ENCODE data around the gene GALNTL6.
"Not testable (repeated sequence)": the region's sequence is repeated elsewhere in the genome, so short reads cannot be mapped to it uniquely, and the experiment has no call there.

GALNTL6 gene

DNA sequence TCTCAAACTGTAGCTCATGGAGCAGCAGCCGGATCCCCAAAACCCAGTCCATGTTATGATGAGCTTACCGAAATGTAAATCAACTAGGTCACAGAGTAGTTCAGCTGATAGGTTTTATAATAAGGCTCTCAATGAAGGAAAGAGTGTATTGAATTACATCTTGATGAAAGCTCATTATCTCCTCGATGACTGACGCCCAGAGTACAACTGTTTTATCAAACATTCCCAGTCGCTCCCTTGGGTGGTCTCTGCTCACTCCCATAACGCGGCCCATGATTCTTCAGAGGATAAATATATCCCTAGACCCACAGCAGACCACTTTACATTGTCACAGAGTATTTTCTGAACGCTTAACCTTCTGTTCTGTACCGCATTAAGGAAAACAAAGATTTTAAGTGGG, 903.1 kb downstream of the GALNTL6 start:
- no peak for ATAC-seq
- Mint-ChIP-seq H3K27me3 (no peaks in the 10 kb centered on the region), H3K4me1 (no peaks in the 10 kb centered on the region), H3K27ac (no peak overlapping the region), H3K4me3 (no peak overlapping the region), H3K36me3 (no peaks in the 10 kb centered on the region), H3K9me3 (no peaks in the 10 kb centered on the region)

DNA sequence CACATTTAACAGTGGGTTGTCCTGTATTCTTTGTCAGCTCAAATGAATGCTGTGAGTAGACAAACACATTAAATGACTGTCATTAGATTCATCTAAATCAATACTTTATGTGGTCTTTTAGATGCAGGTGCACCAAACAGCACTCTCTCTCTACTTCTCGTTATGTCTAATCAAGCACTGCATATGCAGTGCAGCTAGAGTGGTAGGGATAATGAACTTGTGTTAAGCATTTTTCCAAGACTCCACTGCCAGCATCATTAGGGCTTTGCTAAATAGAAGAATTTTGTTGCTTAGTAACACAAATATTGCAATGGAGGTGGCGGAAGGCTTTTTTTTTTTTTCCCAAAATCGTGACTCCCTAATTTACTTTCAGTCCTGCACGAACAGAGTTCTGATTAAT, 908.5 kb downstream of the GALNTL6 start:
- Mint-ChIP-seq H3K4me1 (no peaks in the 10 kb centered on the region), H3K36me3 (no peaks in the 10 kb centered on the region), H3K9me3 (no peaks in the 10 kb centered on the region), H3K27ac (no peak overlapping the region), H3K4me3 (no peak overlapping the region), H3K27me3 (no peaks in the 10 kb centered on the region)
- ATAC-seq = no peak

DNA sequence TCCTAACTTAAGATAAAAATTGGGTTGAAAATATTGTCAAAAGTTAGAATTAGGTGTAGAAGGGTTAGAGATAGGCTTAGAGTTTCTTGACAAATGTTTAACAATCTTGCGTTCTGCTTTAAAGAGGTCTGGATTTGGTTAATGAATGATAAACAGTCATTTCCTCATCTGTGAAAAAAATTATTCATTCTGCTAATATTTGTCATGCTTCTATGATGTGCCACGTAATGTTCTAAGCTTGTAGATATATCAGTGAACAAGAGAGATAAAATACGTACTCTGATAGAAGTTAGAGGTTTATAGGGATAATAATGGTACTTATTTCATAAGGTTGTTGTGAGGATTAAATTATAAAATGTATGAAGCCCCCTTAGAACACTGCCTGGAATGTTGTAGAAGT, 912.4 kb downstream of the GALNTL6 start:
- Mint-ChIP-seq H3K27me3 (no peaks in the 10 kb centered on the region), H3K4me3 (no peak overlapping the region), H3K36me3 (no peaks in the 10 kb centered on the region), H3K27ac (no peak overlapping the region), H3K9me3 (peaks cover 9% of the 10 kb centered on the region), H3K4me1 (no peaks in the 10 kb centered on the region)
- no peak for ATAC-seq

DNA sequence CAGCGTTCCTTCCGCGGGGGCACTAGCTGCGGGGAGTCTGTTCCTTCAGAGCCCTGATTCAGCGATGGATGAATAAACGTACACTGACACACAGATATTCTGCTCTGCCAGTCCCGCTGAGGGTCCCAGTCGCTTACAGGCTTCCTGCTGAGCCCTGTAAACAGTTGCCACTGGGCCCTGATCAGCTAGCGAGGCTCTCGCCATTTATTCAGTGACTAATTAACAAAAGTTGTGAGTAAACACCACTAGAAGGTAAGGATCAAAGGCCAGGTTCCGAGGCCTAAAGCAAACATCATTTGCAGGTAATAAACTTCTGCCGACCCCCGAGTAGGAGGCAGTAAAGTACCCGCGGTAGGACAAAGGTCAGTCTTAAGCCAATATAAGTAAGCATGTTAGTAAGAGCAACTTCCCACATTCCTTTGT, 912.8 kb downstream of the GALNTL6 start:
- H3K9me3 Mint-ChIP-seq = peaks cover 9% of the 10 kb centered on the region
- no peak overlapping the region for H3K27ac Mint-ChIP-seq
- no peaks in the 10 kb centered on the region for H3K27me3 Mint-ChIP-seq
- no peaks in the 10 kb centered on the region for H3K4me1 Mint-ChIP-seq
- H3K4me3 Mint-ChIP-seq = no peak overlapping the region
- ATAC-seq = no peak
- no peaks in the 10 kb centered on the region for H3K36me3 Mint-ChIP-seq

DNA sequence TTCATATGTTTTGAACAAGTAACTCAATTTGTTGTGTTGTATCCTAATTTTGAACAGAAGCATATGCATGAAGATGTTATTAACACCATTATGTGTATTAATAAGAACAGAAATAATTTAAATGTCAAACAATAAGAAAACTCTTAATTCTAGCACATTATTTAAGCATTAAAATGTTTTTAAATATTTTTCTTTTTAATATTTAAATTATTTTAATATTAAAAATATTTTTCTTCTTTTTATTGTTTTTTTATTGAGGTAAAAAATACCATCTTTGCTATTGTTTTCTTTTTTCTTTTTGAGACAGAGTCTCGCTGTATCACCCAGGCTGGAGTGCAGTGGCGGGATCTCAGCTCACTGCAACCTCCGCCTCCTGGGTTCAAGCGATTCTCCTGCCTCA, 914.4 kb downstream of the GALNTL6 start:
- Mint-ChIP-seq H3K4me3 (no peak overlapping the region), H3K9me3 (peaks cover 19% of the 10 kb centered on the region), H3K36me3 (no peaks in the 10 kb centered on the region), H3K27me3 (no peaks in the 10 kb centered on the region), H3K4me1 (no peaks in the 10 kb centered on the region), H3K27ac (no peak overlapping the region)
- no peak for ATAC-seq

DNA sequence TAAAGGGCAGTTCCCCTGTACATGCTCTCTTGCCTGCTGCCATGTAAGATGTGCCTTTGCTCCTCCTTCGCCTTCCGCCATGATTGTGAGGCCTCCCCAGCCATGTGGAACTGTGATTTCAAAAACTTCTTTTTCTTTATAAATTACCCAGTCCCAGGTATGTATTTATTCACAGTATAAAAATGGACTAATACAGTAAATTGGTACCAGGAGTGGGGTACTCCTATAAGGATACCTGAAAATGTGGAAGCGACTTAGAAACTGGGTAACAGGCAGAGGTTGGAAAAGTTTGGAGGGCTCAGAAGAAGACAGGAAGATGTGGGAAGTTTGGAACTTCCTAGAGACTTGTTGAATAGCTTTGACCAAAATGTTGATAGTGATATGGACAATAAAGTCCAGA, 920.4 kb downstream of the GALNTL6 start:
- H3K27ac Mint-ChIP-seq, ATAC-seq, H3K4me1 Mint-ChIP-seq, H3K36me3 Mint-ChIP-seq, H3K27me3 Mint-ChIP-seq, H3K4me3 Mint-ChIP-seq: not testable (repeated sequence)
- peaks cover 38% of the 10 kb centered on the region for H3K9me3 Mint-ChIP-seq

DNA sequence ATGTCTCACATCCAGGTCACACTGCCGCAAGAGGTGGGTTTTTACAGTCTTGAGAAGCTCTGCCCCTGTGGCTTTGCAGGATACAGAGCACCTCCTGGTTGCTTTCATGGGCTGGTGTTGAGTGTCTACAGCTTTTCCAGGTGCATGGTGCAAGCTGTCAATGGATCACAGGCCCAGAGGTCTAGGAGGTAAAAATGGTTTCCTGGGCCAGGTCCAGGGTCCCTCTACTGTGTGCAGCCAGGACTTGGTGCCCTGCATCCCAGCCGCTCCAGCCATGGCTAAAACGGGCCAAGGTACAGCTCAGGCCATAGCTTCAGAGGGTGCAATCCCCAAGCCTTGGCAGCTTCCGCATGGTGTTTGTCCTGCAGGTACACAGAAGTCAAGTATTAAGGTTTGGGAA, 921.4 kb downstream of the GALNTL6 start:
- H3K9me3 Mint-ChIP-seq = peaks cover 35% of the 10 kb centered on the region
- no peaks in the 10 kb centered on the region for H3K4me1 Mint-ChIP-seq
- no peaks in the 10 kb centered on the region for H3K27me3 Mint-ChIP-seq
- H3K4me3 Mint-ChIP-seq = no peak overlapping the region
- ATAC-seq = no peak
- no peak overlapping the region for H3K27ac Mint-ChIP-seq
- peaks cover 9% of the 10 kb centered on the region for H3K36me3 Mint-ChIP-seq

DNA sequence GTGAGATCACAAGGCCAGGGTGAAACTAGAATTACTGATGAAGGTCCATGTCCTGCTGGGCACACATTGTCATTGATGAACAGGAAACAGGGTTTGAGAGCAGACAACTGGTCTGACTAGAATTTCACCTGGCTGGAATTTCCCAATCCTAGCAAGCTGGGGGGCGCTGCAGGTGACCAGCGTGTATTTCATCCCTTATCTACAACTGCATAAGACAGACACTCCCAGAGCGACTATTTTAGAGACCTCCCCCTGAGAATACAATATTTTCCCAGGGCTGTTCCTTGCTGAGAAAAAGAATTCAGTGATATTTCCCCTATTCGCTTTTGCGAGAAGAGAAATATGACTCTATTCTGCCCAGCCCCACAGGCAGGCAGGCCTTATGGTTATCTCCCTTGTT, 922.8 kb downstream of the GALNTL6 start:
- no peaks in the 10 kb centered on the region for H3K27me3 Mint-ChIP-seq
- no peak overlapping the region for H3K27ac Mint-ChIP-seq
- H3K9me3 Mint-ChIP-seq = peaks cover 31% of the 10 kb centered on the region
- H3K36me3 Mint-ChIP-seq = peaks cover 9% of the 10 kb centered on the region
- no peak for ATAC-seq
- H3K4me1 Mint-ChIP-seq = no peaks in the 10 kb centered on the region
- no peak overlapping the region for H3K4me3 Mint-ChIP-seq

DNA sequence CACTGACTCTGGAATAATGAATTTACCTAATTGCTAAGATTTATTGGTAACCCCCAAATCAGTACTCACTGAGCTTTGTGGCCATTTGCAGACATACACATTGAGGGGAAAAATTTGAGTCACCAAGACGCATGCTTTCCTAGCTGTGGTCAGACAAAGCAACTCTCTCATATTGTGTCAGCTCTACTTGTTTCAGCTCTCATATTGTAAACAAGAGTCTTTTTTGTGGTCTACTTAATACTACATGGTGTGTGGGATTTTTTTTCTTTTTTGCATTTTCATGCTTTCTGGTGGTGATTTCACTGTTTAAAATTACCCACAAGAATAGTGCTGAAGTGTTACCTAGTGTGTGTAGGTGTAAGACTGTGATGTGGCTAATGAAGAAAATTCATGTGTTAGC, 927.2 kb downstream of the GALNTL6 start:
- Mint-ChIP-seq H3K27ac (no peak overlapping the region), H3K27me3 (no peaks in the 10 kb centered on the region), H3K4me3 (no peak overlapping the region), H3K4me1 (no peaks in the 10 kb centered on the region), H3K9me3 (peaks cover 9% of the 10 kb centered on the region), H3K36me3 (peaks cover 5% of the 10 kb centered on the region)
- peak; percentile 57 for ATAC-seq

DNA sequence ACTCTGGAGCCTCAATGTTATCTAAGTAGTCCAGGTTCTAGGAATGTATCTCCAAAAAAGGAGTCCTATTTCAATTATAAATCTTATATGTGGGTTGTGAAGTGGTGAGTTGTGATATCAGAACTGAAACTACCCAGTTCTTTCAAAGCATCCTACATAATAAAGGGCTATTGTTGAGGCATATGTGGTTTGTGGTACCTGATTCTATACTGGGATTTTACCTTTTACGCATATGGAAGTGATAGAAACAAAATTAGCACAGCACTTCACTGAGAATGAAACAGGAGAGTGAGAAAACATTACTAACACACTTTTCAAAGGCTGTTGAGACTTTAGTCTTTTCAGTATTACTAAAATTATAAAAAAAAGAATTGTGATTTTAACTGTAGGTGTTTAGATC, 937.7 kb downstream of the GALNTL6 start:
- ATAC-seq = peak; percentile 84
- peaks cover 4% of the 10 kb centered on the region for H3K4me1 Mint-ChIP-seq
- H3K36me3 Mint-ChIP-seq = no peaks in the 10 kb centered on the region
- H3K27me3 Mint-ChIP-seq = no peaks in the 10 kb centered on the region
- H3K27ac Mint-ChIP-seq = no peak overlapping the region
- no peak overlapping the region for H3K4me3 Mint-ChIP-seq
- peaks cover 3% of the 10 kb centered on the region for H3K9me3 Mint-ChIP-seq

DNA sequence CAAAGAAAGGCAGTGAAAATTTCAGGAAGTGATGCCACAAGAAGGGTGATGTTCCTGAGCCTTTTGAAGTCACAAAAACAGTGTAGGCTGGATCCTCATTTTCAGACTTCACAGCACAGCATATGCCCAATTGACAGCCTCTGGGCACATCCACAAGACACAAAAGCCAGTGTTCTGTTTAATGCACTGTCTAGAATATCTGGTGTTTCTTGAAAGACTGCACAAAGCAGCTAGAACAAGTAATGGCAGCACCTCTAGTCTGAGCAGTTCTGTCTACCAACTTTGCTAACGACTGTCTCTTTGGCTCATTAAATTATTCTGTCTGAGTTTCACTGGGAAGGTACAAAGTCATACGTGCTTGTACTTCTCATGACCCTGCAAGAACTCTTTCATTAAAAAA, 938.3 kb downstream of the GALNTL6 start:
- Mint-ChIP-seq H3K27me3 (no peaks in the 10 kb centered on the region), H3K4me1 (peaks cover 4% of the 10 kb centered on the region), H3K4me3 (no peak overlapping the region), H3K27ac (no peak overlapping the region), H3K36me3 (no peaks in the 10 kb centered on the region), H3K9me3 (peaks cover 3% of the 10 kb centered on the region)
- ATAC-seq = no peak

DNA sequence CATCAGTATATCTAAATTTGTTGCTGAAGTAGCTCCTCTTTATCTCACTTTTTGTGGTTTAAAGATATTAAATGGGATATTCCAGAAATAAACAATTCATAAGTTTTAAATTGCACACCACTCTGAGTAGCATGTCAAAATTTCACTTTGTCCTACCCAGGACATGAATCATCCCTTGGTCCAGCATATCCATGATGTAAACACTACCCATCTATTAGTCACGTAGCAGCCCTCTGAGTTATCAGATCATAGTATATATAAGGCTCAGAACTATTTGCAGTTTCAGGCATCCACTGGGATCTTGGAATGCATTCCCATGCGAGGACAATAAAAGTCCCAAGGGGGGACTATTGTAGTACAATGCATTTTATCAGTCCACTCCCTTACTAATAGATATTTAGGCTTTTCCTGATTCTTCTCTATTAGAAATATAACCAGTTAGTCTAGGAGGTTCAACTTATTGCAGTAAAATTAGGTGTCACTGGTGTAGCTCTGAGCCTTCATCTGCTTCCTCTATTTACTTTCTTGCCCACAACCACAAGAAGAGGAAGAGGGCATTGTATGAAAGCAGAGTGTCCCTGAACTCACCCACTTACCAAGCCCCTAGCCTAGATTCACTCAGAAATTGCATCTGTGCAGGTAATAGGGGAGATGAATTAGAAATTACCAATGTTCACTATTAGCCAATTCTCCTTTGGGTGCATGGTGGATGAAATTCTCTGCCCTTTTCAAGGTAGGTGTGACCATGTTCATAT, 945.6 kb downstream of the GALNTL6 start:
- Mint-ChIP-seq H3K4me3 (no peak overlapping the region), H3K9me3 (no peaks in the 10 kb centered on the region), H3K4me1 (no peaks in the 10 kb centered on the region), H3K36me3 (no peaks in the 10 kb centered on the region), H3K27ac (no peak overlapping the region), H3K27me3 (no peaks in the 10 kb centered on the region)
- ATAC-seq = peak; percentile 48

DNA sequence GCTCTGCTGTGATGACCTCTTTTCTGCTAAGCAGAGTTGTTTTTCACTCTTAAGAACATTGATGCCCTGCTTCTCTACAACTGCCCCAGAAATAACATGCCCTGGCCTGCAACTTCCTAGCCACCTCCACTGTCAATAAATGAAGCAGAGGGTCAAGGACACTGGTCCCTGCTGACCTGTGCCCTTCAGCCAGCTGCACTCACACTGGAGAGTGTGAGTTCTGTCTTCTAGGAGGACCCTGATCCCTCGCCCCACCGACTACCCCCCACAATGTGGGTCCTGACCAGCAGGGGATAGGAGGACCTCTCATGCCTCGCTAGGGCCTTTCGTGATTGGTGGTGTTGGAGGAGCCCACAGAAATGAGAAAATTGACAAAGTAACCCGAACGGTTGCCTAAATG, 947.3 kb downstream of the GALNTL6 start:
- ATAC-seq = no peak

DNA sequence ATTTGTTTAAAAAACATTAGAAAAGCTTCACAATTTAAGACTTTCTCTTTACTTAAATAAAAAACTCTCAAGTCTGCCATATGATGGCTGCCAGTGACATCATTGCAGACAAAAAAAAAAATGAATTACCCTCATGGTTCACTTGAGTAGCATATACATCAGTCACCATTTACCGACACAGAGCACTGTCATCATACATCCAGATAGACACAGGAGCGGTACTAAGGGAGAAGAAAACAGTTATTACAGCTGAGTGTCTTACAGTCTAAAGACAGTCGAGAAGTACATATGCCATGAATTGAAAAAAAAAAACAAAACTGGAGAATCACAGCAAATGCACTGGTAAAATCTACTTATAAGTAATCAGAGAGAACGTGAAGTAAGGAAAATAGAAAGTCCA, 949.7 kb downstream of the GALNTL6 start:
- Mint-ChIP-seq H3K27ac (no peak overlapping the region), H3K9me3 (no peaks in the 10 kb centered on the region), H3K4me3 (no peak overlapping the region), H3K4me1 (no peaks in the 10 kb centered on the region), H3K27me3 (no peaks in the 10 kb centered on the region), H3K36me3 (no peaks in the 10 kb centered on the region)
- no peak for ATAC-seq

More for the DNA sequence above, 947.3 kb downstream of the GALNTL6 start:
- H3K4me1 Mint-ChIP-seq = no peaks in the 10 kb centered on the region
- no peak overlapping the region for H3K4me3 Mint-ChIP-seq
- no peak overlapping the region for H3K27ac Mint-ChIP-seq
- H3K9me3 Mint-ChIP-seq = no peaks in the 10 kb centered on the region
- no peaks in the 10 kb centered on the region for H3K27me3 Mint-ChIP-seq
- H3K36me3 Mint-ChIP-seq = no peaks in the 10 kb centered on the region

DNA sequence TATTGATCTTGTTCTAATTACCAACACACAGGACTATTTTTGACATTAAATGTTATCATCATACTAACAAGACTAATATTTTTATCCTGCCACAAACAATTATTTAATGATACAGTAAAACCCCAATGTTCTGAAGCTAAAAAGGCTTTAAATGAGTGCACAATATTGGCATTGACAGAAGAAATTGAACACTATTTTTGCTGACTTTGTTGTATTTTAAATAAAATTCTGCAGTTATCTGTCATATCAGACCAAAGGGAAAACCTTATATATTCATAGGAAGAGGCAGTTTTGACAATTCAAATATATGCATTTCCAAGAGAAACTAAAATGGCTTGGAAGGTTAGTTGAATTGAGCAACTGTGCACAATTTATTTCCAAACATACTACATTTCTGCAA, 957.6 kb downstream of the GALNTL6 start:
- Mint-ChIP-seq H3K4me1 (no peaks in the 10 kb centered on the region), H3K27ac (no peak overlapping the region), H3K9me3 (peaks cover 4% of the 10 kb centered on the region), H3K36me3 (no peaks in the 10 kb centered on the region), H3K27me3 (no peaks in the 10 kb centered on the region), H3K4me3 (no peak overlapping the region)
- no peak for ATAC-seq

DNA sequence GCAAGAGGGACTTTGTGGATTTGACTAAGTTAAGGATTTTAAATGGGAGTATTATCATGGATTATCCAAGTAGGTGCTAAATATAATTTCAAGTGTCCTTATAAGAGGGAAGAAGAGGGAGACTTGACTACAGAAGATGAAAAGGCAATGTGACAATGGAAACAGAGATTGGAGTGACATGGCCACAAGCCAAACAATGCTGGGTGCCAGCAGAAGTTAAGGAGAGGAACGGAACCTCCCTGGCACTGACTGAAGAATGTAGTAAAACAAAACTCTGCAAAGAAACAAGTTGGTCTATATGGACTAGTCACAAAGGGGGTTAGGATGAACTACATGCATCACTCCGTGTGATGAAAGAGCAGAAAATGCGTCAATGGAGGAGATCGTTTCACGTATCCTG, 959.6 kb downstream of the GALNTL6 start:
- H3K4me3 Mint-ChIP-seq = no peak overlapping the region
- no peaks in the 10 kb centered on the region for H3K36me3 Mint-ChIP-seq
- ATAC-seq = no peak
- H3K27me3 Mint-ChIP-seq = no peaks in the 10 kb centered on the region
- peaks cover 4% of the 10 kb centered on the region for H3K9me3 Mint-ChIP-seq
- no peaks in the 10 kb centered on the region for H3K4me1 Mint-ChIP-seq
- no peak overlapping the region for H3K27ac Mint-ChIP-seq

All from stimulated activated memory B cell treated with anti-CD40 and anti-IgM and Interleukin-4, amounts not matched to agents 10 μg/mL and 1 μg/mL and 100 μg/mL, for 72 hours (primary cell).